ENCODE measurements around the gene TRIM34. TPM values are rescaled to one million over a fixed set of nuclear protein-coding genes. Genes with fewer than 3 reads are reported as not detected.

TRIM34 gene
- total and polyA plus RNA-seq, 4 donors: 1.7 to 3.8 (median 2.5) TPM

DNA sequence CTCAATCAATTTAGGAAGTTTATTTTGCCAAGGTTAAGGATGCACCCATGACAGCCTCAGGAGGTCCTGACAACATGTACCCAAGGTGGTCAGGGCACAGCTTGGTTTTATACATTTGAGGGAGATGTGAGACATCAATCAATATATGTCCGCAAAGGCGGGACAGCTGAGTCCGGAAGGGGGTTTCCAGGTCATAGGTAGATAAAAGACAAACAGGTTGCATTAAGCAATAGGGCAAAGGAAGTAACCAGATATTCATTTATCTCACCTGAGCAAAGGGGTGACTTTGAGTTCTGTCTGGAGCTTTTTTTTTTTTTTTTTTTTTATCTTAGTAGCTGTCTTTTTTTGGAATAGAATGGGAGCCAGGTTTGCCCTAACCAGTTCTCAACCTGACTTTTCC lies 2.0 kb upstream of the TRIM34 start:
- no peak overlapping the region for H3K4me3 ChIP-seq (ENCODE audit: low read depth in 1 of 3, low read length in 3 of 3)
- no peaks in the 10 kb centered on the region for H3K36me3 ChIP-seq (ENCODE audit: control insufficient read depth in 4 of 4, insufficient read depth in 3 of 4, low read depth in 1 of 4, low read length in 3 of 4)
- H3K4me1 ChIP-seq (ENCODE audit: control insufficient read depth in 4 of 4, insufficient read depth in 4 of 4, low read length in 3 of 4): peaks cover 2 to 33% (median 23%) of the 10 kb centered on the region in 4 donors
- no peak overlapping the region for H3K27ac ChIP-seq (ENCODE audit: low read depth in 1 of 2, low read length in 2 of 2)
- no peak for TF ChIP-seq JUND (IDR thresholded peaks at IDR 0.05)
- TF ChIP-seq GABPA (IDR thresholded peaks at IDR 0.05 in 1 of 2, conservative IDR thresholded peaks at IDR 0.05 in 1 of 2): no peak
- TF ChIP-seq YY1 (IDR thresholded peaks at IDR 0.05): no peak
- TF ChIP-seq RAD21 (IDR thresholded peaks at IDR 0.05): no peak
- TF ChIP-seq, protein P1, sequence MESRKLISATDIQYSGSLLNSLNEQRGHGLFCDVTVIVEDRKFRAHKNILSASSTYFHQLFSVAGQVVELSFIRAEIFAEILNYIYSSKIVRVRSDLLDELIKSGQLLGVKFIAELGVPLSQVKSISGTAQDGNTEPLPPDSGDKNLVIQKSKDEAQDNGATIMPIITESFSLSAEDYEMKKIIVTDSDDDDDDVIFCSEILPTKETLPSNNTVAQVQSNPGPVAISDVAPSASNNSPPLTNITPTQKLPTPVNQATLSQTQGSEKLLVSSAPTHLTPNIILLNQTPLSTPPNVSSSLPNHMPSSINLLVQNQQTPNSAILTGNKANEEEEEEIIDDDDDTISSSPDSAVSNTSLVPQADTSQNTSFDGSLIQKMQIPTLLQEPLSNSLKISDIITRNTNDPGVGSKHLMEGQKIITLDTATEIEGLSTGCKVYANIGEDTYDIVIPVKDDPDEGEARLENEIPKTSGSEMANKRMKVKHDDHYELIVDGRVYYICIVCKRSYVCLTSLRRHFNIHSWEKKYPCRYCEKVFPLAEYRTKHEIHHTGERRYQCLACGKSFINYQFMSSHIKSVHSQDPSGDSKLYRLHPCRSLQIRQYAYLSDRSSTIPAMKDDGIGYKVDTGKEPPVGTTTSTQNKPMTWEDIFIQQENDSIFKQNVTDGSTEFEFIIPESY (IDR thresholded peaks at IDR 0.05): no peak
- peak in 1 of 2 donors; percentile 13 for TF ChIP-seq RXRA (IDR thresholded peaks at IDR 0.05)
- peak; percentile 31 to 51 for TF ChIP-seq HNF4A (conservative IDR thresholded peaks at IDR 0.05)
- TF ChIP-seq TAF1 (conservative IDR thresholded peaks at IDR 0.05): no peak
- TF ChIP-seq NR2F2 (IDR thresholded peaks at IDR 0.05): no peak
- TF ChIP-seq, protein P2, sequence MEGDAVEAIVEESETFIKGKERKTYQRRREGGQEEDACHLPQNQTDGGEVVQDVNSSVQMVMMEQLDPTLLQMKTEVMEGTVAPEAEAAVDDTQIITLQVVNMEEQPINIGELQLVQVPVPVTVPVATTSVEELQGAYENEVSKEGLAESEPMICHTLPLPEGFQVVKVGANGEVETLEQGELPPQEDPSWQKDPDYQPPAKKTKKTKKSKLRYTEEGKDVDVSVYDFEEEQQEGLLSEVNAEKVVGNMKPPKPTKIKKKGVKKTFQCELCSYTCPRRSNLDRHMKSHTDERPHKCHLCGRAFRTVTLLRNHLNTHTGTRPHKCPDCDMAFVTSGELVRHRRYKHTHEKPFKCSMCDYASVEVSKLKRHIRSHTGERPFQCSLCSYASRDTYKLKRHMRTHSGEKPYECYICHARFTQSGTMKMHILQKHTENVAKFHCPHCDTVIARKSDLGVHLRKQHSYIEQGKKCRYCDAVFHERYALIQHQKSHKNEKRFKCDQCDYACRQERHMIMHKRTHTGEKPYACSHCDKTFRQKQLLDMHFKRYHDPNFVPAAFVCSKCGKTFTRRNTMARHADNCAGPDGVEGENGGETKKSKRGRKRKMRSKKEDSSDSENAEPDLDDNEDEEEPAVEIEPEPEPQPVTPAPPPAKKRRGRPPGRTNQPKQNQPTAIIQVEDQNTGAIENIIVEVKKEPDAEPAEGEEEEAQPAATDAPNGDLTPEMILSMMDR (IDR thresholded peaks at IDR 0.05; ENCODE audit: low read depth, low read length, missing input control): no peak
- TF ChIP-seq, protein P3, sequence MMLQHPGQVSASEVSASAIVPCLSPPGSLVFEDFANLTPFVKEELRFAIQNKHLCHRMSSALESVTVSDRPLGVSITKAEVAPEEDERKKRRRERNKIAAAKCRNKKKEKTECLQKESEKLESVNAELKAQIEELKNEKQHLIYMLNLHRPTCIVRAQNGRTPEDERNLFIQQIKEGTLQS (IDR thresholded peaks at IDR 0.05): no peak
- TF ChIP-seq FOXA1 (IDR thresholded peaks at IDR 0.05): no peak
- H3K9ac ChIP-seq (ENCODE audit: low read depth in 1 of 2, low read length in 2 of 2): no peak overlapping the region
- no peaks in the 10 kb centered on the region for H3K9me3 ChIP-seq (ENCODE audit: control insufficient read depth in 4 of 4, low read length in 3 of 4)
- no peak for DNase-seq (ENCODE audit: low spot score)
- 40% methylated on average over 3 of the region's 3 CpGs for WGBS
- H3K27me3 ChIP-seq (ENCODE audit: control insufficient read depth in 4 of 4, insufficient read depth in 4 of 4, low read length in 3 of 4): no peaks in the 10 kb centered on the region

DNA sequence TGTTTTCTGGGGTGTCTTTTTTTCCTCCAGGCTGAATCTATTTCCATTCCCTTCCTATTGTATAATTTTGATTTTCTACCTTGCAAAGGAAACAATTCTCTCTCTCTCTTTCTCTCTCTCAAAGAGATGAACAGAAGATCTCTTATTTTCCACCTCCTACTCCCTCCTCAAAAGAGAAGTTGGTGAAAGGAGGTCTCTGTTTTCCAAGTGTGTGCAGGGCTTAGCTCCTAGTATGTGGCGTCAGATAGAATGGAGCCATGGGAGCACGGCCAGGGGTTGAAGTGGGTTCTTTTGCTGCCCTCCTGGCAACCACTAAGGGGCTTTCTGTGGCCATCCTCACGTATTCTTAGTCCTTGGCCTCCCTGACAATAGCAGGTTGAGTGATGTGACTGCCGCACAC lies 480 bp downstream of the TRIM34 start:
- peak overlapping the region; percentile 70 to 96 (median 85) for H3K4me3 ChIP-seq (ENCODE audit: low read depth in 1 of 3, low read length in 3 of 3)
- peak overlapping the region; percentile 63 to 95 for H3K9ac ChIP-seq (ENCODE audit: low read depth in 1 of 2, low read length in 2 of 2)
- TF ChIP-seq RAD21 (IDR thresholded peaks at IDR 0.05): no peak
- no peak for TF ChIP-seq RXRA (IDR thresholded peaks at IDR 0.05)
- no peak for TF ChIP-seq GABPA (IDR thresholded peaks at IDR 0.05 in 1 of 2, conservative IDR thresholded peaks at IDR 0.05 in 1 of 2)
- no peak for TF ChIP-seq FOXA1 (IDR thresholded peaks at IDR 0.05)
- no peak for TF ChIP-seq SP1 (IDR thresholded peaks at IDR 0.05)
- TF ChIP-seq TAF1 (conservative IDR thresholded peaks at IDR 0.05): no peak
- no peak for TF ChIP-seq FOXA2 (IDR thresholded peaks at IDR 0.05)
- no peak for TF ChIP-seq NR2F2 (IDR thresholded peaks at IDR 0.05)
- TF ChIP-seq HNF4G (IDR thresholded peaks at IDR 0.05): no peak
- TF ChIP-seq, protein P3 (IDR thresholded peaks at IDR 0.05): no peak
- TF ChIP-seq YY1 (IDR thresholded peaks at IDR 0.05): no peak
- H3K9me3 ChIP-seq (ENCODE audit: control insufficient read depth in 4 of 4, low read length in 3 of 4): no peaks in the 10 kb centered on the region
- no peaks in the 10 kb centered on the region for H3K36me3 ChIP-seq (ENCODE audit: control insufficient read depth in 4 of 4, insufficient read depth in 3 of 4, low read depth in 1 of 4, low read length in 3 of 4)
- no peak for DNase-seq (ENCODE audit: low spot score)
- peaks cover 2 to 33% (median 23%) of the 10 kb centered on the region in 4 donors for H3K4me1 ChIP-seq (ENCODE audit: control insufficient read depth in 4 of 4, insufficient read depth in 4 of 4, low read length in 3 of 4)
- H3K27ac ChIP-seq (ENCODE audit: low read depth in 1 of 2, low read length in 2 of 2): peak overlapping the region in 1 of 2 donors; percentile 78
- no peaks in the 10 kb centered on the region for H3K27me3 ChIP-seq (ENCODE audit: control insufficient read depth in 4 of 4, insufficient read depth in 4 of 4, low read length in 3 of 4)
- 39% methylated on average over 4 of the region's 4 CpGs for WGBS

All from liver (tissue), 9 donors.